Activated naive CD4-positive, alpha-beta T cell treated with anti-CD3 and anti-CD28 coated beads, Interleukin-2, amount 10 ng/mL, durations not matched to agents 7 days and 5 days (primary cell): ENCODE results near the gene NISCH.
A peak's percentile ranks its signal among the peaks of the same experiment; 100 is the strongest.

Experiments used
- CTCF ChIA-PET: fragments of 350-600 bp; sonication (Branson Sonifier 250); formaldehyde crosslinking; loops from one replicate; lab custom pipeline; 2021; ENCODE audit warnings: antibody characterized with exemption; lab: Charles Lee
- DNase-seq: peaks from one replicate; pipeline ENCODE4 v3.0.0-alpha.2; 2020
- H3K27ac Mint-ChIP-seq: one replicate; pipeline ENCODE4 v1.8.0; 2021; ENCODE audit warnings: mild to moderate bottlenecking, moderate library complexity, mixed read lengths
- H3K27me3 Mint-ChIP-seq: one replicate; pipeline ENCODE4 v1.8.0; 2021; ENCODE audit warnings: mild to moderate bottlenecking, mixed read lengths
- H3K36me3 Mint-ChIP-seq: one replicate; pipeline ENCODE4 v1.8.0; 2021; ENCODE audit warnings: mixed read lengths
- H3K4me1 Mint-ChIP-seq: one replicate; pipeline ENCODE4 v1.8.0; 2021; ENCODE audit warnings: mixed read lengths
- H3K4me3 Mint-ChIP-seq: one replicate; pipeline ENCODE4 v1.8.0; 2021; ENCODE audit warnings: mild to moderate bottlenecking, moderate library complexity, mixed read lengths
- H3K9me3 Mint-ChIP-seq: one replicate; pipeline ENCODE4 v1.8.0; 2021; ENCODE audit warnings: mixed read lengths

The NISCH gene

DNA sequence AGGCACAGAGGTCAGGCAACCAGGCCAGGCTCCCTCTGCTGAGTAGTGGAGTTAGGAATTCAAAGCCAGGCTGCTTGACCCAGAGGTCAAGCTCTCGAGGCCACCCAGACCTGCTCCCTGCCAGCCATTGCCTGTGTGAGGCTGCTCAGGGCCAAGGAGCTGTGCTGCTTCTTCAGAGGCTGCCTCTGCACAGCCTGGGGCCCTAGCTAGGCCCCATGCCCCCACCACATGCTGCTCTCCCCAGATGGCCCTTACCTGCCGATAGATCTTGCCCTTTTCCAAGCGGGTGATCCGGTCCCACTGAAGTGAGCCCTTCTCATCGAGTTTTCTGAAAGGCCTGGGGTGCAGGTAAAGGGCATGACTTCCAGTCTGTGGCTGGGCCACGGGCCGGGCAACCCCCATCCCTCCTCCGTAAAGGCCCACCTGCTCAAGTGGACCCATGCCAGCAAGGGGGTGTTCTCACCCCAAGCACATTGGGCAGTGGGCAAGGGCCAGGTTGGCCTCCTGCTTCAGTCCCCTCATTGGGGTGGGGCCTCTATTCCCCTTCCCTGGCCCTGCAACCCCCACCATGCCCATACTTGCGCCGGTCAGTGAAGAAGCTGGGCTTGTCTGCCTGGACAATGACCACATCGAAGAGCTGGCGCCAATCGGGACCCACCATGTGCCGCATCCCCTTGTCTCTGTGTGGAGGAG, 71.8 kb downstream of the NISCH start:
- H3K9me3 Mint-ChIP-seq, result no peaks in the 10 kb centered on the region
- CTCF ChIA-PET, result no interaction called here

DNA sequence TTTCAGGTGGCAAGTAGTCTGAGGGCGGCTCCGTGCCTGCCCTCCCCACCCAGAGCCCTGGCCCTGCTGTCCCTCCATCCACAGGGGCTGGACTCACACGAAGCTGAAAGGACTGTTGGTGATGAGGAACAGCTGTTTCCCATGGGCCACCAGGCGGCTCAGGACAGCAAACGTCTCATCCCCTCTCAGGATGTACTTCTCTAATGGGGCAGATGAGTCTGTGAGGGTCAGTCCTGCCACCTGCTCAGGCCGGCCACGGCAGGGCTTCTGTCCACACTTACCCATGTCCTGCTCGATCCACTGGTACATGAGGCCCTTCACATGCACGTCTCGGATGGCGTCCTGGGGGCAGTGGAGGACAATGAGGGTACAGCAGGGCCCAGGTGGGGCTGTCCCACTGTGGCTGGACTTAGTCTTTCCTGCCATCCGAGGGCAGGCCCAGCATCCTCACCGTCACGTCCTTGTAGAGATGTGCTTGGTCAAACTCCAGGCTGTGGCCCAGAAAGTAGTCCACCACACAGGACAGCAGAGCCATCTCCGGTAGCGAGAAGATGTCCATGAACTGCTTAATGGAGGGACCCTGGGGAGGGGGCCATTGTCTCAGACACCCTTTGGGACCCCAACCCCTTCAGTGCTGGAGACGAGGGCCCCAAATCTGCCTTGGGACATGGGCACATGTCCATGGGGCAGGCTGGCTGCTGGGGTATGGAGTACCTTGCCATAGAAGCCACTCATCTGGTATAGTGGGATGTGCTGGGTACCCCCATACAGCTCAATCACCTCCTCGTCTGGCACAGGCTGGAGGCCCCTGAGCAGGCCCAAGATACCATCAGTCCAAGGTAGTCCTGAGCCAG, 72.6 kb downstream of the NISCH start:
- Mint-ChIP-seq H3K36me3 (no peaks in the 10 kb centered on the region), H3K27ac (no peak overlapping the region), H3K4me1 (peaks cover 4% of the 10 kb centered on the region), H3K9me3 (no peaks in the 10 kb centered on the region), H3K27me3 (peaks cover 8% of the 10 kb centered on the region), H3K4me3 (no peak overlapping the region)
- DNase-seq, result peak; percentile 16
- CTCF ChIA-PET, result no interaction called here

More for the DNA sequence above, 71.8 kb downstream of the NISCH start:
- H3K36me3 Mint-ChIP-seq, result no peaks in the 10 kb centered on the region
- H3K27me3 Mint-ChIP-seq, result no peaks in the 10 kb centered on the region
- no peak overlapping the region for H3K27ac Mint-ChIP-seq
- no peak overlapping the region for H3K4me3 Mint-ChIP-seq
- DNase-seq, result peak; percentile 10
- no peaks in the 10 kb centered on the region for H3K4me1 Mint-ChIP-seq

DNA sequence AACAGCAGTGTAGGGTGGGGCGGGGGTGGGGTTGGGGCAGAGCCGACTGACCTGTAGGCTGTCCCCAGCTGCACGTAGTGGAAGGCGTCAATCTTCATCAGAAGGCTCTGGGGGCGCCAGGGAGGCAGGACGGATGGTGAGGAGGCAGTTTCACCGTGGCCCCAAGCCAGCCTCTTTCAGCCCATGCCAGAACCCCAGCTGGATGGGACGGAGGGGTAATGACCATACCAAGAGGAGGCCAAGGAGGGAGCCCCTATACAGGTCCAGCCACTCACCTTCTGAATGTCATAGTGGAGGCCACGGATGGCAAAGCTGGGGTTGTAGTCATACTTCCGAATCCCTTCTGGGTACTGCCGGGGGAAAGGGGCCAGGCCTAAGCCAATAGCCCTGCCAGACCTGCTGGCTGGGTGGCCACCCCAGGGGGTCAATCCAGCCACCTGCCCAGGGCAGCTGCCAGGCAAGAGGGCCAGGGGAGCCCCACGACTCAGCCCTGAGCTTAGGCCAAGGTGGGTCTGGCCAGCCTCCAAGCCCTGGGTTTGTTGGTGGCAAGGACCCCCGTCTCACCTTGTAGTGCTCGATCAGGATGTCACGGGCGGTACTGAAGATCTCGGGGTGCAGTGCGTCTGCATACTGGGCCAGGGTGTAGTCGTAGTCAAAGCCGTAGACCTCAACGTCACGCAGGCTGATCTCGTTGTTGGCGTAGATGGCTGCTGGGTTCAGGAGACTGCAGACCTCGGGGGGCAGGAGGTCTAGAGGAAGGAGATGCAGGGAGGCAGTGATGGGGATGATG, 73.4 kb downstream of the NISCH start:
- H3K4me3 Mint-ChIP-seq, result no peak overlapping the region
- CTCF ChIA-PET, result interaction anchor here (1.2 kb wide), 1 partner anchor 17 kb away, joined by 3 read pairs; no protein-coding TSS in a partner anchor
- peak; percentile 18 for DNase-seq
- no peaks in the 10 kb centered on the region for H3K9me3 Mint-ChIP-seq
- peaks cover 4% of the 10 kb centered on the region for H3K4me1 Mint-ChIP-seq
- H3K27me3 Mint-ChIP-seq, result peaks cover 8% of the 10 kb centered on the region
- no peaks in the 10 kb centered on the region for H3K36me3 Mint-ChIP-seq
- H3K27ac Mint-ChIP-seq, result no peak overlapping the region

DNA sequence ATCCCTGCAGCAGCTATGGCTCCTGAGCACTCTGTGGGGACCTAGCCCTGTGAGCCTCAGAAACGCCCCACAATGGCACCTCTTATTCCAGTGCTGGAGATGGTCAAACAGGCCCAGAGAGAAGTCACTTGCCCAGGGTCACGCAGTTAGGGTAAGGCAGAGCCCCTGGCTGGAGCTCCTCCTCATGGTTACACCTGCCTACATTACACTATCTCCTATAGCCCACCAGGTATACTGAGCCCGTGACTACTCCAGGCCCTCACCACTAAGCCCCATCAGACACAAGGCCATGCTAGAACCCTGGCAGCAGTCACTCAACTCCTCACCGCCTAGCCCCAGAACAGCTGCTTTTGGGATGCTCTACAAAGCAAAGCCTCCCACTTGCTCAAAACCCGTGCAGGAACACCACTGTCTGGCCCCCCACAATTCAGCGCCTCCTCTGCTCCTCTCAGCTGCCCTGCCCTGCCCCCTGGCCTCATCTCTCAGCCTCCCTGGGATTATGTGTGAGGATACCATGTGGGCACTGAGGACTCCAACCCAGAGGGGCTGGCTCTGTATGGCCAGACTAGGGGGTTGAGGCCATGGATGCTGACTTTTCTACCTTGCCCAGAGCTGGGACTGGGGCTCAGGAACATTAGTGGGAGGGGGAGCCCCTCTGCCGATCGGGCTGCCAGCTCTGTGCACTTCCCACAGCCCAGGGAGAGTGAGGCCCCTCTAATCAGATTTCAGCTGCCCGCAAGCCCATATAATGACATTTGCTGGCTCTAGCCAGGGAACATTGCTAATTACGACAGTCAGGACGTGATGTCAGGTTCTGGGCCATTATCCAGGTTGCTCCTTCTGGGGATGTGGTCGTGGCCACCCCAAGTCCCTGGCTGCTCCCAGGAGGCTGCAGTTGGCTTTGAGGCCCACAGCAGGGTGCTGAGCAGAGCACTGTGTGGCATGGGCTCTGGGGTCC, 74.3 kb downstream of the NISCH start:
- H3K4me1 Mint-ChIP-seq, result peaks cover 10% of the 10 kb centered on the region
- H3K27ac Mint-ChIP-seq, result no peak overlapping the region
- H3K9me3 Mint-ChIP-seq, result no peaks in the 10 kb centered on the region
- peak; percentile 12 for DNase-seq
- CTCF ChIA-PET, result interaction anchor here (1.2 kb wide), 1 partner anchor 18 kb away, joined by 3 read pairs; no protein-coding TSS in a partner anchor
- H3K4me3 Mint-ChIP-seq, result no peak overlapping the region
- no peaks in the 10 kb centered on the region for H3K36me3 Mint-ChIP-seq
- H3K27me3 Mint-ChIP-seq, result peaks cover 8% of the 10 kb centered on the region

DNA sequence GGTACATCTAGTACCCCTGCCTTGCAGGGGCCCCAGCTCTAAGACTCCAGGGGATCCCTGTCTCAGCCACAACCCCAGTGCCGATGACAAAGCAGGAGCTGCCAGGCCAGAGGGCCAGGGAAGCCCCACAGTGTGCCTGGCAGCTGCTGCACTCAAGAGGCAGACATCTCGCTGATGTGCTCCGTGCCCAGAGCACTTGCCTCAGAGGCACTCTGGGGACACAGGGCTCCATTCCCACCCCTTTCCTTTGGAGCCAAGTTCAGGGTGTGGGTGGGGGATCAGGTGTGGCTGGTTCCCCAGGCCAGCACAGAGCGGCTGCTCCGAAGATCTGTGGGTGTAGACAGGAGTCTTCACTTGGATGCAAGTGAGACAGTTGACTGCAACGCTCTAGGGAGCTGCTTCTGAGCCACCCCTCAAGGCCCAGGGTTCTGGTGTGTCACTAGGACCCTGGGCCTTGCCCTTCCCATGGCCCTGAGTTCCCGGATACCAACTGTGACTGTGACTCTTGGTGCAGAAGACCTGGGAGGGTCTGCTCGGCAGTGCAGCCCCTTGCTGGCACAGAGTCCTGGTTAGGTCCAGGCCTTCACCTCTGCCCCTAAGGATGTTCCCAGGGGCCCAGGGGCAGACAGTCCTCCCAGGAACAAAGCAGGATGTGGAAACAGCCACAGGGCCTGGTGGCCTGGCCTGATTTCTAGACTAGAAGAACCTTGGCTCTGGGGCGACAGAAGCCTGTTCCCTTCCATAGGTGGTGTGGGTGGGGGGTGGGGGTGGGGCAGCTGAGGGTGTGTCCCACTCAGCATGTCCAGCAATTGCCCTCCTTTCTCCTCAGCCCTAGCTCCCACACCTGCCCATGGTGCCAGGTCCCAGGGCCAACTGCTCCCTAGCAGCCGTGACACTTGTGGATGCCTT, 75.8 kb downstream of the NISCH start:
- H3K4me3 Mint-ChIP-seq, result no peak overlapping the region
- H3K27ac Mint-ChIP-seq, result no peak overlapping the region
- CTCF ChIA-PET, result no interaction called here

DNA sequence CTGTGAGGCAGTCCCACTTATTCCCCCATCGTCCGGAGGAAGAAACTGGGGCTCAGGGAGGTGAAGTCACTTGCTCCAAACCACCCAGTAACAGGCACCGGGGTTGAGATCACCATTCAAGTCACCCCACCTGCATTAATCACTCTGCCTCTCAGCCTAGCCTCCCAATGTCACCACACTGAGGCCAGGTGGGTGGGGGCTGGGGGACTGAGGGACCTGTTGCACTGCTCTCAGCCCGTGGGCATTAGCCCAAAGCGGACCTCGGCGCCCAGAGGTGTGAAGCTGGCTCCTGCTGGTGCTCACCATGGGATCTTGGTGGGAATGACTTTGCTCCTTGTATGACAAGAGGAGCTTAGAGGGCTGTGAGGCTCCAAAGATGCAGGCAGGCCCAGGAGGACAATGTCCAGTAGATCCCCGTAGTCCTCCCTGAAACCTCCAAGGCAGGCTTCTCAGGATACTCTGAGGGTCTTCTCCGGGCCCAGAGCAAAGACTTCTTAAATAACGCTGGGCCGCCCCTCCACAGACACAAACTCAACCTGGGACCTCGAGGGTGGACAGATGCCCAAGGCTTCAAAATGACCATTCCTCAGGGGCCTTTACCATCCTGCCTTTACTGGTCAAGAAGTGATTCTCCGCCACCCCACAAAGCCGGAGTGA, 76.6 kb downstream of the NISCH start:
- peak overlapping the region; percentile 71 for H3K4me3 Mint-ChIP-seq
- H3K27me3 Mint-ChIP-seq, result peaks cover 8% of the 10 kb centered on the region
- CTCF ChIA-PET, result no interaction called here
- DNase-seq, result peak; percentile 20
- no peaks in the 10 kb centered on the region for H3K9me3 Mint-ChIP-seq
- H3K27ac Mint-ChIP-seq, result no peak overlapping the region
- peaks cover 3% of the 10 kb centered on the region for H3K36me3 Mint-ChIP-seq
- H3K4me1 Mint-ChIP-seq, result peaks cover 25% of the 10 kb centered on the region

More for the DNA sequence above, 75.8 kb downstream of the NISCH start:
- H3K9me3 Mint-ChIP-seq, result no peaks in the 10 kb centered on the region
- no peaks in the 10 kb centered on the region for H3K36me3 Mint-ChIP-seq
- peak; percentile 19 for DNase-seq
- H3K4me1 Mint-ChIP-seq, result peaks cover 22% of the 10 kb centered on the region
- peaks cover 8% of the 10 kb centered on the region for H3K27me3 Mint-ChIP-seq

DNA sequence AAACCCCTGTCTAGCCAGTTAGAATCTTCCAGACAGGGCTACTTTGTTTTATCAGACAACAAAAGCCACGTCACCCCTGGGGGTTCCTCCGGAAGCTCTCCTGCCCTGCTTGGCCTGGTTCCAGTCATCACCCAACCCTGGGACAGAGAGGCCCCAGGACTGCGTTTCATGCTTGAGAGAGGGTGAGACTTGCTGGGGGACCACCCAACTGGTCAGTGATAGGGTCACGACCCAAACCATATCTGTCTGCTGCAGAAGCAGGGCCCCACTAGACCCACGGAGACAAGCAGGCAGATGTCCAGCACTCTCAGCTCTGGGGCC, 77.1 kb downstream of the NISCH start:
- peak; percentile 26 for DNase-seq
- H3K9me3 Mint-ChIP-seq, result no peaks in the 10 kb centered on the region
- H3K27ac Mint-ChIP-seq, result no peak overlapping the region
- peak overlapping the region; percentile 71 for H3K4me3 Mint-ChIP-seq
- CTCF ChIA-PET, result no interaction called here
- peaks cover 5% of the 10 kb centered on the region for H3K36me3 Mint-ChIP-seq
- peaks cover 8% of the 10 kb centered on the region for H3K27me3 Mint-ChIP-seq
- peaks cover 30% of the 10 kb centered on the region for H3K4me1 Mint-ChIP-seq

DNA sequence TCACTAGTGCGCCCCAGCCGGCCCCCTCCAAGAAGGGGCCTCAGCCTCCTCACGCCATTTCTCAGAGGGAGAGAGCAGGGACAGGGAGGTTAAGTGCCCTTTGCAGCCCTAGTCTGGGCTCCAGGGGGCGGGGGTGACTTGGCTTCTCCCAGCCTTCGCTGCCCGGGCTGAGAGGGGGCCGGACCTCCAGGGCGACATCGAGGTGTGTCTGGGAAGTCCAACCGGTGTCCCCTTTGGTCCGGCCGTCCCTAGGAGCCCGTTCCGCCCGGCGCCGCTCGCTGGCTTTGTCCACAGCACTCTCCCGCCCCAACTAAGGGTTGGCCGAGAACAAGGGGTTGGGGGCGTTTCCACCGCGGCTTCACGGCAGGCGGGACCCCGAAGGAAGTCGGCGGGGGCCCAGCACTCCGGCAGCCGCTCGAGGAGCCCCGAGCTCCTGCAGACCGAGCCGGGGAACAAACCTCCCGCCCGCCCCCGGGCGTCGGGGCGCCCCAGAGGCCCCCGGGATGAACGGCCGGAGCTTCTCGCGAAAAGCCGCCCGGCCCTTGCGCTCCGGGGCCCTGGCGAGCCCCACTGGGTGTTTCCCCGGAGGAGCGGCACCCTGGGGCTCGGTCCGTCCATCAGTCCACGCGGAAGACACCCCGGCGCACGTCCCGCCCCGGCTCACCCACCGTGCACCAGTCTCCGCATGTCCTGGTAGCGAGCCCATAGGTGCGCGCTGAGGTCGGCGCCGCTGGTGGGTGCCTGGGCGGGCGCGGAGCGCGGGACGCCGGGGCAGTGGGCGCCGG, 77.6 kb downstream of the NISCH start:
- no peaks in the 10 kb centered on the region for H3K9me3 Mint-ChIP-seq

DNA sequence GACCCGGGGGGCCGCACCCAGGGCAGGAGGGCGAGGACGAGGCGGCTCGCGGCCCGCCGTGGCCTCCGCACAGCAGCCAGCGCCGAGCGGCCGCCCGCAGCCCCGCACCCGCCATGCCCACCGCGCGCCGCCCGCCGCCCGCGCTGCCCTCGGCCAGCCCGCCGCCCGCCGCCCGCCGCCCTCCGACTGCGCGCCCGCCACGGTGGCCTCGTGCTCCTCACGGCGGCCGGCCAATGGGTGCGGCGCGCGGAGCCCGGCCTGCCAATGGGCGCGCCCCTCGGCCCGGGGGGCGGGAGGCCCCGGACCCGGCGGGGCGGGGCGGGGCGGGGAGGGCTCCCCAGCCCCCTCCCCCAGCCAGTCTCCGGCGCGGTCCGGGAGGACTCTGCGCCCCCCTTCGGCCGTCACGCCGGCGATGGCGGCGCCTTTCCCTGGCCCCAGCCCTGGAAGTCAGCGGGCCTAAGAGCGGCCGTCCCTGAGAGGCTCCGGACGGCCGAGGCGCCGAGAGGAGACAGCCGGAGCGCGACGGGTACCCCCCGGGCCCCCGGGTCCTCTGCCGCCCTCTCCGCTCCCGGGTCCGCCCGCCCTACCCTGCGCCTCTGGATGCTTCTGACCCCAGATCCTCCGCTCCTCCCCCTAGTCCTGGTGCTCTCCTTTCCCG, 78.3 kb downstream of the NISCH start, which contains the start of gene NT5DC2:
TSS of gene NT5DC2 (minus strand) at position 235 of the 658 bp plus-strand sequence. CDS start at position 115, 120 bp downstream.
- Mint-ChIP-seq H3K4me3 (peak within 1 kb of the TSS; percentile 75), H3K27me3 (peaks cover 8% of the 10 kb centered on the region), H3K9me3 (no peaks in the 10 kb centered on the region), H3K4me1 (peaks cover 42% of the 10 kb centered on the region), H3K27ac (no peak within 1 kb of the TSS), H3K36me3 (peaks cover 15% of the 10 kb centered on the region)
- CTCF ChIA-PET, result no interaction called here
- peak; percentile 75 for DNase-seq

More for the DNA sequence above, 77.6 kb downstream of the NISCH start:
- peak; percentile 64 for DNase-seq
- H3K4me1 Mint-ChIP-seq, result peaks cover 36% of the 10 kb centered on the region
- peaks cover 10% of the 10 kb centered on the region for H3K36me3 Mint-ChIP-seq
- H3K27me3 Mint-ChIP-seq, result peaks cover 8% of the 10 kb centered on the region
- CTCF ChIA-PET, result no interaction called here
- H3K27ac Mint-ChIP-seq, result no peak overlapping the region
- peak overlapping the region; percentile 71 for H3K4me3 Mint-ChIP-seq

DNA sequence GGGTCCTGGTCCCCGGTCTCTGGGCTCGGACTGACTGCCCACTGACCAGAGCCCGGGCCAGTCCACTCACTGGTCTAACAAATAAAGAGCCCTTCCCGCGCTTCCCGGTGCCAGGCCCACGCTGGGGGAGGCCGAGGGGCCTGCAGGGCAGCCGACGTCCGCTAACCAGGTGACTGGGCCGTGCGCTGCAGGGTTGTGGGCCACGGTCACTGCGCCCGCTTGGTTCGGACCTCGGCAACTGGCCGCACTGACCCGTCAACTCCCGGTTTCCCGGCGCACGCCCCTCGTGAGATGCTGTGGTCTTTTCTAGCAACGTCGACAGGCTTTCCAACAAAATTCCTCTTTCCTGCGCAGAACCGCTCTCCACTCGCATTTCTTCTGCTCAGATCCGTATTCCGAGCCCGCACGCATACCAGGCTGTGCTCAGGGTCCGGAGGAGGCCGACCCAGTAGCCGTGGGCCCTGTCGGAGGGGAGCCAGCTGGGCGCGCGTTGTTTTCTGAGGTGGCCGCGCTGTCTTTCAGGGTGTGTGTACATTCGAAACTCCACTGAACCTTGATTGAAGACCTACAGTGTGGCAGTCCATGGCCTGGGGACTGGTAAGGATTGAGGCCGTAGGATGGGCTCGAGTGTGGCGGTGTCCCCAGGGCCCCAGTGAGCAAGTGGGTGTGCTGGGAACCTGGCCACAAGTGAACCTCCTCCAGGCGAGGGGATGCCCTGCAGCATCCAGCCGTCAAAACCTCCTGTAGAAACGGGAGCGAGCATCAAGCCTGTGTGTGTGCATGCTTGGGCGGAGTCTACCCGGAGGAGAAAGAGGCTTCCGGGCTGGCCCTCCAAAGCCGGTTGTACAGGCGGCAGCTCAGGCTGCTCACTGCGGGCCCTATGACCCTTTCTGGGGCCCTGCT, 79.1 kb downstream of the NISCH start:
- H3K27ac Mint-ChIP-seq, result no peak overlapping the region
- peak overlapping the region; percentile 75 for H3K4me3 Mint-ChIP-seq
- CTCF ChIA-PET, result no interaction called here
- peak; percentile 20 for DNase-seq
- peaks cover 8% of the 10 kb centered on the region for H3K27me3 Mint-ChIP-seq
- peaks cover 21% of the 10 kb centered on the region for H3K36me3 Mint-ChIP-seq
- H3K4me1 Mint-ChIP-seq, result peaks cover 49% of the 10 kb centered on the region
- H3K9me3 Mint-ChIP-seq, result no peaks in the 10 kb centered on the region
